Common myeloid progenitor, CD34-positive (primary cell): ENCODE results near the gene RPS27A.
A peak's percentile ranks its signal among the peaks of the same experiment; 100 is the strongest.
"Not testable (repeated sequence)": the region's sequence is repeated elsewhere in the genome, so short reads cannot be mapped to it uniquely, and the experiment has no call there.

Experiments used
- CTCF ChIA-PET: fragments of 350-600 bp; sonication (Branson Sonifier 250); formaldehyde crosslinking; loops from one replicate; lab custom pipeline; 2021; ENCODE audit warnings: antibody characterized with exemption; lab: Charles Lee
- POLR2A ChIA-PET: fragments of 350-600 bp; sonication (Branson Sonifier 250); formaldehyde crosslinking; loops from one replicate; lab custom pipeline; 2021; ENCODE audit warnings: antibody characterized with exemption; lab: Charles Lee
- DNase-seq, 3 donors: peaks; one replicate each; pipeline versions ENCODE4 v3.0.0 to v3.0.0-alpha.2; 2013
- H3K27ac ChIP-seq, 2 experiments: 1 replicate in 1 of 2; 2 replicates in 1 of 2; pipeline ENCODE4 v1.7.0; 2013; ENCODE audit warnings: inconsistent platforms in 2 of 2, low read length in 2 of 2, mild to moderate bottlenecking in 2 of 2, low read depth in 1 of 2, moderate library complexity in 1 of 2; ENCODE audit not compliant: severe bottlenecking in 2 of 2, insufficient read depth in 1 of 2, poor library complexity in 1 of 2
- H3K27me3 ChIP-seq, 5 experiments: replicated peaks in 2 of 5; 1 replicate in 3 of 5; 2 replicates in 2 of 5; pipeline versions ENCODE4 v1.6.1 to v1.7.0; 2013; ENCODE audit warnings: low read length in 4 of 5, mild to moderate bottlenecking in 2 of 5, moderate library complexity in 2 of 5, inconsistent platforms in 1 of 5; ENCODE audit not compliant: insufficient read depth in 5 of 5, control insufficient read depth in 4 of 5
- H3K36me3 ChIP-seq, 4 experiments: 1 replicate in 2 of 4; 2 replicates in 2 of 4; pipeline versions ENCODE4 v1.6.1 to v1.7.0; 2013; ENCODE audit warnings: low read length in 3 of 4, control low read depth in 1 of 4, mild to moderate bottlenecking in 1 of 4; ENCODE audit not compliant: control insufficient read depth in 4 of 4, insufficient read depth in 4 of 4
- H3K4me1 ChIP-seq, 4 experiments: 1 replicate in 3 of 4; 2 replicates in 1 of 4; pipeline versions ENCODE4 v1.6.1 to v1.7.1; 2013; ENCODE audit warnings: low read length in 3 of 4, mild to moderate bottlenecking in 3 of 4, control low read depth in 1 of 4, inconsistent platforms in 1 of 4, moderate library complexity in 1 of 4; ENCODE audit not compliant: control insufficient read depth in 4 of 4, insufficient read depth in 4 of 4; ENCODE audit errors: control extremely low read depth in 1 of 4
- H3K4me3 ChIP-seq, 7 experiments: 1 replicate in 4 of 7; 2 replicates in 3 of 7; pipeline versions ENCODE4 v1.5.1 to v1.7.0; 2013; ENCODE audit warnings: mild to moderate bottlenecking in 7 of 7, low read length in 6 of 7, moderate library complexity in 6 of 7, inconsistent platforms in 2 of 7, low read depth in 2 of 7, control low read depth in 1 of 7; ENCODE audit not compliant: insufficient read depth in 4 of 7, control insufficient read depth in 1 of 7; ENCODE audit errors: extremely low read depth in 1 of 7
- H3K9me3 ChIP-seq, 5 experiments: 1 replicate in 4 of 5; 2 replicates in 1 of 5; pipeline versions ENCODE4 v1.6.1 to v1.7.1; 2013; ENCODE audit warnings: low read length in 4 of 5, mild to moderate bottlenecking in 2 of 5, inconsistent platforms in 1 of 5, low read depth in 1 of 5, moderate library complexity in 1 of 5; ENCODE audit not compliant: control insufficient read depth in 4 of 5, insufficient read depth in 2 of 5; ENCODE audit errors: control extremely low read depth in 1 of 5
- WGBS: methylation state at CpG from one replicate; pipeline ENCODE4 v1.1.5; 2013; ENCODE audit not compliant: insufficient coverage; 5-methylcytosine and 5-hydroxymethylcytosine counted together

Gene RPS27A

GRCh38 chr2:55259586-55259985 is 27.1 kb downstream of the RPS27A start:
- not testable (repeated sequence) for H3K4me3 ChIP-seq
- CTCF ChIA-PET: interaction anchor here (1.0 kb wide), 1 partner anchor 11 kb away, joined by 3 read pairs; no protein-coding TSS in a partner anchor
- POLR2A ChIA-PET: interaction anchor here (0.6 kb wide), 1 partner anchor 10 kb away, joined by 3 read pairs; no protein-coding TSS in a partner anchor

GRCh38 chr2:55268288-55268906 is 35.9 kb downstream of the RPS27A start:
- Histone ChIP-seq H3K27ac (peak overlapping the region; percentile 64 to 84), H3K4me3 (peak overlapping the region; percentile 72 to 99 (median 88)), H3K27me3 (no peaks in the 10 kb centered on the region), H3K4me1 (peaks cover 4 to 16% (median 14%) of the 10 kb centered on the region in 4 experiments), H3K36me3 (peaks cover 2 to 16% (median 11%) of the 10 kb centered on the region in 4 experiments), H3K9me3 (no peaks in the 10 kb centered on the region)
- DNase-seq: peak in 1 of 3 donors; percentile 5
- POLR2A ChIA-PET: no interaction called here
- WGBS: 8% methylated on average over 12 of the region's 13 CpGs
- CTCF ChIA-PET: interaction anchor here (1.2 kb wide), 1 partner anchor 16 kb away, joined by 3 read pairs; no protein-coding TSS in a partner anchor

More at GRCh38 chr2:55259586-55259985, 27.1 kb downstream of the RPS27A start:
- H3K36me3 ChIP-seq: peaks cover 17 to 51% (median 34%) of the 10 kb centered on the region in 4 experiments
- H3K27ac ChIP-seq, H3K27me3 ChIP-seq, H3K9me3 ChIP-seq, H3K4me1 ChIP-seq, DNase-seq: not testable (repeated sequence)
- no CpG with 5 or more reads among the region's 3 CpGs for WGBS

GRCh38 chr2:55268907-55269644 is 36.6 kb downstream of the RPS27A start, which contains the start of gene MTIF2:
Gene MTIF2 (minus strand): TSS chr2:55269231. CDS start chr2:55263858, 5,373 bp downstream.
- ChIA-PET POLR2A (no interaction called here), CTCF (interaction anchor here (0.5 to 1.4 kb wide), 5 partner anchors 9 to 151 kb away, joined by 3 to 5 read pairs (median 4); no protein-coding TSS in a partner anchor)
- no peaks in the 10 kb centered on the region for H3K27me3 ChIP-seq
- peak; percentile 89 to 90 (median 89) for DNase-seq
- H3K9me3 ChIP-seq: no peaks in the 10 kb centered on the region
- peak within 1 kb of the TSS; percentile 64 to 84 for H3K27ac ChIP-seq
- peak within 1 kb of the TSS; percentile 72 to 99 (median 88) for H3K4me3 ChIP-seq
- WGBS: under 1% methylated on average over 42 of the region's 43 CpGs
- peaks cover 4 to 16% (median 14%) of the 10 kb centered on the region in 4 experiments for H3K4me1 ChIP-seq
- peaks cover 0 to 9% (median 7%) of the 10 kb centered on the region in 4 experiments for H3K36me3 ChIP-seq

GRCh38 chr2:55269645-55269990 is 37.1 kb downstream of the RPS27A start:
- peak overlapping the region; percentile 64 to 84 for H3K27ac ChIP-seq
- ChIA-PET CTCF (interaction anchor here (0.5 to 1.4 kb wide), 6 partner anchors 9 to 151 kb away, joined by 3 to 5 read pairs (median 4); no protein-coding TSS in a partner anchor), POLR2A (interaction anchor here (0.6 kb wide), 1 partner anchor 10 kb away, joined by 3 read pairs; no protein-coding TSS in a partner anchor)
- peaks cover 0 to 8% (median 3%) of the 10 kb centered on the region in 4 experiments for H3K36me3 ChIP-seq
- H3K4me1 ChIP-seq: peaks cover 4 to 16% (median 14%) of the 10 kb centered on the region in 4 experiments
- H3K9me3 ChIP-seq: no peaks in the 10 kb centered on the region
- H3K4me3 ChIP-seq: peak overlapping the region in 6 of 7 experiments; percentile 72 to 99 (median 88)
- 0% methylated on average over 3 of the region's 7 CpGs for WGBS
- DNase-seq: peak in 2 of 3 donors; percentile 37
- no peaks in the 10 kb centered on the region for H3K27me3 ChIP-seq

- H3K4me1 ChIP-seq, DNase-seq, CTCF ChIA-PET, H3K27me3 ChIP-seq, H3K27ac ChIP-seq, H3K9me3 ChIP-seq, H3K4me3 ChIP-seq, H3K36me3 ChIP-seq, POLR2A ChIA-PET: not testable (repeated sequence)
- 100% methylated on average over 1 of the region's 2 CpGs for WGBS
Observed at GRCh38 chr2:55274346-55274745, 41.9 kb downstream of the RPS27A start.

- no peak for DNase-seq
- no peak overlapping the region for H3K4me3 ChIP-seq
- CTCF ChIA-PET: no interaction called here
- no CpG with 5 or more reads among the region's 3 CpGs for WGBS
- no peaks in the 10 kb centered on the region for H3K27me3 ChIP-seq
- POLR2A ChIA-PET: no interaction called here
- no peaks in the 10 kb centered on the region for H3K9me3 ChIP-seq
- no peaks in the 10 kb centered on the region for H3K36me3 ChIP-seq
- H3K4me1 ChIP-seq: peaks cover 0 to 6% (median 1%) of the 10 kb centered on the region in 4 experiments
- no peak overlapping the region for H3K27ac ChIP-seq
Observed at GRCh38 chr2:55277310-55277709, 44.8 kb downstream of the RPS27A start.
